HepG2 (cell line): ENCODE data around the gene WDR37. TPM values are rescaled to one million over a fixed set of nuclear protein-coding genes. Genes with fewer than 3 reads are reported as not detected.

ENCODE experiments used
- ATAC-seq: fragments of 200-7000 bp; cut with Tn5 transposase; 3 replicates; pipeline ENCODE4 v1.9.1; 2020; ENCODE audit warnings: mild to moderate bottlenecking, moderate library complexity
- BruUV-seq: library from RNA; stranded (reverse); fragments of 400-500 nt; replicated peaks from 2 replicates; lab custom pipeline; 2021; lab: Mats Ljungman, UMichigan
- CTCF ChIA-PET: fragments of 300-600 bp; formaldehyde crosslinking; extraction: SDS; loops from one replicate; lab custom pipeline; 2021; ENCODE audit warnings: low total read pairs, inconsistent platforms, low intra/inter-chr PET ratio; lab: Yijun Ruan, JAX
- POLR2A ChIA-PET: fragments of 350-600 bp; sonication (Branson Sonifier 250); formaldehyde crosslinking; loops from one replicate; lab custom pipeline; 2020; ENCODE audit warnings: antibody characterized with exemption, inconsistent platforms; lab: Yijun Ruan, JAX
- DNase-seq: peaks from one replicate; pipeline ENCODE4 v3.0.0-alpha.2; 2015; ENCODE audit warnings: low spot score
- FAIRE-seq: peaks from 3 replicates; lab custom pipeline; 2011; peaks lifted over from hg19 to GRCh38; lab: Jason Lieb, UNC
- H2AFZ ChIP-seq: one replicate; pipeline ENCODE4 v1.6.1; 2011; ENCODE audit warnings: low read length, inconsistent platforms
- H3K27ac ChIP-seq: fragments of 300-600 bp; 3 replicates; pipeline ENCODE4 v1.8.0; 2011; ENCODE audit warnings: mixed run types, mild to moderate bottlenecking, mixed read lengths, low read length, inconsistent platforms; ENCODE audit not compliant: insufficient read depth; ENCODE audit errors: extremely low read length
- H3K27me3 ChIP-seq, 2 experiments: fragments of 200-600 bp in 1 of 2; 2 replicates in 1 of 2; 3 replicates in 1 of 2; pipeline versions ENCODE4 v1.6.0 to v1.8.0; 2011; ENCODE audit warnings: low read length in 2 of 2, mild to moderate bottlenecking in 2 of 2, moderate library complexity in 2 of 2, inconsistent platforms in 1 of 2; ENCODE audit not compliant: insufficient read depth in 2 of 2, control insufficient read depth in 1 of 2
- H3K36me3 ChIP-seq, 2 experiments: fragments of 200-600 bp in 1 of 2; replicated peaks in 1 of 2; 2 replicates in 1 of 2; 3 replicates in 1 of 2; pipeline versions ENCODE4 v1.5.1 to v1.8.0; 2011; ENCODE audit warnings: low read length in 2 of 2, inconsistent platforms in 1 of 2; ENCODE audit not compliant: insufficient read depth in 2 of 2, control insufficient read depth in 1 of 2
- H3K4me1 ChIP-seq: 2 replicates; pipeline ENCODE4 v1.5.1; 2012; ENCODE audit warnings: low read length, inconsistent platforms; ENCODE audit not compliant: insufficient read depth
- H3K4me2 ChIP-seq: 2 replicates; pipeline ENCODE4 v1.6.0; 2011; ENCODE audit warnings: low read depth, low read length, inconsistent platforms
- H3K4me3 ChIP-seq, 3 experiments: fragments of 200-600 bp in 1 of 3; sonication (generic), shearing (Covaris generic) in 1 of 3; replicated peaks in 1 of 3; 2 replicates each; pipeline ENCODE4 v1.5.1; 2011 to 2016; ENCODE audit warnings: low read length in 3 of 3, inconsistent platforms in 2 of 3, low read depth in 2 of 3, mild to moderate bottlenecking in 2 of 3, control low read depth in 1 of 3, mixed read lengths in 1 of 3; ENCODE audit not compliant: insufficient read depth in 1 of 3
- H3K79me2 ChIP-seq: one replicate; pipeline ENCODE4 v1.6.1; 2011; ENCODE audit warnings: low read length, inconsistent platforms; ENCODE audit not compliant: insufficient read depth
- H3K9ac ChIP-seq: 2 replicates; pipeline ENCODE4 v1.6.0; 2011; ENCODE audit warnings: mild to moderate bottlenecking, low read depth, low read length, inconsistent platforms; ENCODE audit not compliant: insufficient read depth
- H3K9me3 ChIP-seq: 2 replicates; pipeline ENCODE4 v1.5.1; 2012; ENCODE audit warnings: mild to moderate bottlenecking, low read length
- H4K20me1 ChIP-seq: 2 replicates; pipeline ENCODE4 v1.6.0; 2011; ENCODE audit warnings: inconsistent platforms, mild to moderate bottlenecking, low read length, moderate library complexity; ENCODE audit not compliant: insufficient read depth
- AHDC1 ChIP-seq: sonication (generic); formaldehyde crosslinking; IDR thresholded peaks from 2 replicates; pipeline ENCODE4 v1.5.1; 2020; ENCODE audit warnings: mild to moderate bottlenecking, missing genetic modification reagents, borderline replicate concordance
- ZBTB2 ChIP-seq: sonication (generic); formaldehyde crosslinking; IDR thresholded peaks from 2 replicates; pipeline ENCODE4 v1.8.0; 2022; ENCODE audit warnings: low read depth, missing genetic modification reagents
- ZFP91 ChIP-seq: sonication (generic); formaldehyde crosslinking; IDR thresholded peaks from 2 replicates; pipeline ENCODE4 v1.9.0; 2022; ENCODE audit warnings: missing genetic modification reagents, mild to moderate bottlenecking, borderline replicate concordance
- ZFYVE20 ChIP-seq: sonication (generic); formaldehyde crosslinking; IDR thresholded peaks from 2 replicates; pipeline ENCODE4 v1.8.0; 2023; ENCODE audit warnings: low read depth, mild to moderate bottlenecking, moderate library complexity, missing genetic modification reagents, borderline replicate concordance
- ZNF335 ChIP-seq: sonication (generic); formaldehyde crosslinking; IDR thresholded peaks from 2 replicates; pipeline ENCODE4 v1.4.0; 2020; ENCODE audit warnings: missing genetic modification reagents
- WGBS: methylation state at CpG from one replicate; pipeline ENCODE4 v1.1.6; 2017; ENCODE audit warnings: low lambda C conversion rate; 5-methylcytosine and 5-hydroxymethylcytosine counted together
- in situ Hi-C: cut with HindIII; loops from 2 replicates; pipeline ENCODE4 v1.10.0; 2017; ENCODE audit warnings: low pct_unique_long_range_greater_than_20kb; ENCODE audit not compliant: extremely low pct_ligation_motif_present
- intact Hi-C: fragments of 100-400 bp; cut with micrococcal nuclease; formaldehyde crosslinking; loops from one replicate; pipeline ENCODE4 v1.10.0; 2022; ENCODE audit not compliant: unreplicated experiment
- polyA plus RNA-seq, 8 experiments: library from polyadenylated mRNA; depleted of rRNA in 3 of 8; stranded (reverse) in 7 of 8; unstranded in 1 of 8; fragments of >200 nt; fragmentation: Illumina TruSeq in 4 of 8; extraction: Trizol in 4 of 8; gene quantifications; 2 replicates each; pipeline versions ENCODE4 v1.2.1 to v1.2.3, GENCODE V29; 2011 to 2016; ENCODE audit warnings: low read depth in 4 of 8, missing spikeins in 1 of 8, mixed read lengths in 1 of 8; ENCODE audit not compliant: insufficient read depth in 1 of 8
- total RNA-seq, 5 experiments: library from RNA; depleted of rRNA; stranded (reverse); fragments of >200 nt; fragmentation: Illumina TruSeq; extraction: Trizol; gene quantifications; 2 replicates each; pipeline ENCODE4 v1.2.3, GENCODE V29; 2016; ENCODE audit warnings: low read depth in 1 of 5

The WDR37 gene
- total and polyA plus RNA-seq, 2 of the 13 experiments (the other 11 are each of a cell fraction or from before 2014, with no cell fraction given) = 5.9 to 7.5 TPM

GRCh38 chr10:1126461-1126860 is 70.3 kb downstream of the WDR37 start (continued):
- TF ChIP-seq AHDC1 (CRISPR knock-in tag) = no peak

GRCh38 chr10:1127629-1128028 is 71.4 kb downstream of the WDR37 start:
- H4K20me1 ChIP-seq = no peaks in the 10 kb centered on the region
- in situ Hi-C loops = no loop called here
- ATAC-seq = no peak
- TF ChIP-seq ZNF335 (CRISPR knock-in tag) = no peak
- no peak for TF ChIP-seq ZFP91
- TF ChIP-seq ZFYVE20 (CRISPR knock-in tag) = no peak
- no peak for TF ChIP-seq ZBTB2 (CRISPR knock-in tag)
- TF ChIP-seq, all 625 proteins: peak for 0
- Histone ChIP-seq H3K79me2 (no peaks in the 10 kb centered on the region), H3K9ac (no peak overlapping the region), H3K27me3 (no peaks in the 10 kb centered on the region), H3K27ac (no peak overlapping the region), H3K4me2 (no peak overlapping the region), H3K4me1 (no peaks in the 10 kb centered on the region), H3K4me3 (no peak overlapping the region), H3K9me3 (no peaks in the 10 kb centered on the region), H3K36me3 (peaks cover 23 to 69% of the 10 kb centered on the region in 2 experiments; a peak in 4 of 5 replicates), H2AFZ (no peak overlapping the region)
- no peak for FAIRE-seq
- DNase-seq = no peak
- POLR2A ChIA-PET = no interaction called here
- intact Hi-C loops = no loop called here
- CTCF ChIA-PET = no interaction called here
- no TSS peak for BruUV-seq
- WGBS = 98% methylated on average over 14 of the region's 15 CpGs
